Stimulated activated CD4-positive, alpha-beta T cell treated with anti-CD3 and anti-CD28 coated beads, Interleukin-4, amount 100 ng/mL, for 48 hours (primary cell): ENCODE measurements around the gene SLC25A19.

Source experiments
- DNase-seq, 2 donors: peaks; one replicate each; pipeline ENCODE4 v3.0.0-alpha.2; 2020; ENCODE audit warnings: low read depth in 2 of 2

Gene SLC25A19

DNA sequence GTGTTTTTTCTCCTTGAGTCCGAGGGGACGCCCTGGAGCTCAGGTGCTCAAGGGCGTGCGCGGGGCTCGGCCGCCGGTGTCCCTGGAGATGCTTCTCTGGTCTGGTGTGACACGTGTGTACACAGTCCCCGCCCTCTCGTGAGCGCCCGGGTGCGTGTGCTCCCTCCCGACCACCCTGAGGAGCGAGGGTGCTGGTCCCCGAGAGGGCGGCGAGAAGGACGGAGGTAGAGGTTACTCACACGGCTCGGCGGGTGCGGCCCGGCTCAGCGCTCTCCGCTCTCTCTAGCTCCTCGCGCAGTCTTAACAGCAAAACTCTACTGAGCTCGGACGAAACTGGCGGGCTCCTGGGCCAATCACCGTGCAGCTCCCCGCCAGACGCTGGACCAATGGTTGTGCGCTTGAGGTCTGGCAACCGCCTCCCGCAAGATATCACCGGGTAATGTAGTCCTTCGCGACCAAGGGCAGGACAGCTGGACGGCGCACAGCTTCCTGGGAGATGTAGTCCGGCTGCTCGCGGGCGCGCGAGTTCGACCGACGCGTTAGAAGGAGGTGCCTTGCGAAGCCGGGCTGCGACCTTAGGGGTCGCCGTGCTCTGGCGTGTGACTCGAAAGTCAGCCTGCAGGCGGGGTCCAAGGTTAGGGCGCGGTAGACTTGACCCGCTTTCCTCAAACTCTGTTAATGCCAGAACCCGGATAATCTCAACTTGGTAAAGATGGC lies at the start of gene SLC25A19:
Gene SLC25A19 (minus strand): TSS at position 319 of the 717 bp plus-strand sequence. CDS start 2,669 bp downstream, outside the sequence.
- DNase-seq: peak; percentile 90 to 96

GRCh38 chr17:75338335-75338734 lies 49.1 kb upstream of the SLC25A19 start:
- DNase-seq: no peak

DNA sequence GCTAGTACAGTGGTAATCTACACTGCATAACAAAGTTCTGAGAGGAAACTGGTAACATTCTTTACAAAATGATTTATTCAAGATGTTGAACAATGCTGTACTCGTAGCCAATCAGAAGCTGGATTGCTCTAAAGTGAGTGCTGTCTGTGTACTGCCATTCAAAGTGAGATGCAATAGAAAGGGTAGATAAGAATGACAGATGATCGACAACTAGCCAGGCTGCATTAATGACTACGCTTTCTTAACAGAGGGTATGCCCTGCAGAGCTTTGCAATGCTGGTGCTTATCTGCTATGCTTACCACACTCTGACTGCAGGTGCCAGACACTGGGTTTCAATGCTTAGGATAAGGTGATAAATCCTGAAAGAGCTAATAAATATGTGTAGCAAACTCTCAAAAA lies 46.1 kb upstream of the SLC25A19 start:
- DNase-seq: no peak

GRCh38 chr17:75334723-75335122 lies 45.5 kb upstream of the SLC25A19 start:
- no peak for DNase-seq

DNA sequence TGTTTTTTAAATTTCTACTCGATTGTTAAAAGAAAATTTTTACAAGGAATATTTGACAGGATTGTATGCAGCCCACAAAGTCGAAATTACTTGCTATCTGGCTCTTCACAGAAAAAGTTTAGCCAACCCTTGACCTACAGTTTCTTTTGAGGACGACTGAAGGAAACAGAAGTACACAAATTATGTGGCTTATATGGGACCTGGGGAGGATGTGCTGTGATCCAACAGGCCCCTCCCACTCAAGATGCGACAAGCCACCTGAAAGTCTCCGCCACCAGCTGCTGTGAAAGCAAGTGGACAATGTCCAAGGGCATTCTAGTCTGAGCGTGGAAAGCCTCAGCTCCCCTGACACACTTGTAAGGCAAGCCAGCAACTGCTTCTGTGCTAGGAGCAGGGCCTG lies 42.4 kb upstream of the SLC25A19 start:
- DNase-seq: no peak

GRCh38 chr17:75327757-75328156 lies 38.5 kb upstream of the SLC25A19 start:
- no peak for DNase-seq

GRCh38 chr17:75326226-75326848 lies 37.1 kb upstream of the SLC25A19 start:
- DNase-seq: no peak

- no peak for DNase-seq
Measured at GRCh38 chr17:75325827-75326225, 36.6 kb upstream of the SLC25A19 start.

- DNase-seq: no peak
Measured at GRCh38 chr17:75325348-75325747, 36.1 kb upstream of the SLC25A19 start.

- no peak for DNase-seq
Measured at GRCh38 chr17:75321506-75321905, 32.3 kb upstream of the SLC25A19 start.

GRCh38 chr17:75319904-75320691 lies 30.9 kb upstream of the SLC25A19 start:
- DNase-seq: no peak

DNA sequence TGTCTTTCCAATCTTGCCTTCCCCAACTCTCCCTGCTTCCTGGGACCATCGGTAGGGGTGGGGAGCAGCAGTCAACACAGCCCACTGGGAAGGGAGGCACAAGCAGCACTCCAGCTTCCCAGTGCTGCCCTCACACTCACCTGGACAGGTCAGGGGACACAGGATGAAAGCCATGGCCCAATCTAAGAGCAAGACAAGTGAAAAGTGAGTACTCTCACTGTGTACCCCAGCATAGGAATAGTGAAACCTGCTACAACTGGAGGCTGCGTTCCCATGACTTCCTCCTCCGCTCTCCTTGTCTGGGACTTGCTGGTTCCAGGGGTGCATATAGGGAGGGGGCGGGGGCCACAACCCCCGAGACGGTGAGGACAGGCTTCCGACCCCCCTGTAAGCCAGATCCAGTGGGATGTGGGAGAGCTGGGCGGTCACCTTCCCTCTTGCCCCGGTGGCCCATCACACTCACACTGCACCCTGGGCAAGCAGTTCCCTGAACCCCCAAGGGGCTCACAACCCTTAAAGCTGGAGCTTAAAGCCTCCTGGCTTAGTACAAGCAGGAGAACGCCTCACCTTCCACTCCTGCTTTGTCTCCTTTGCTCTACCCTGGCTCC lies 29.5 kb upstream of the SLC25A19 start:
- no peak for DNase-seq

DNA sequence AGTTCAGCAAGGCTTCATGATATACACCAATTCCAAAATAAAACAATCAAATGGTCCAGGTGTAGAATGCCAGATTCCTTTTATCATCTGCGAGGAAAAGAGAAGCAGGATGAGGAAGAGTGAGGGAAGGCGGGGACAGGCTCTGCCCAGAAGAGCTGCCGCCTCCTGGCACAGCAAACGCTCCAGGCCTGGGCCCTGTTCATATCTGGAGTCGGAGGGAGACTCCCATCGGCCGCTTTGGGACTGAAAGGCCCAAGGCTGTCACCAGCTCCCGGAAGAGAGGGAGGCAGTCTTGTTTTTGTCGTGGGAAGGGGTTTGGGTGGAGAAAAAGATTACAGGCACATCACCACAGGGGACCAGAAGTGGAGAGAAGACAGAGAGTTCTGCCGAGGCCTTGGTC lies 29.0 kb upstream of the SLC25A19 start:
- DNase-seq: no peak

DNA sequence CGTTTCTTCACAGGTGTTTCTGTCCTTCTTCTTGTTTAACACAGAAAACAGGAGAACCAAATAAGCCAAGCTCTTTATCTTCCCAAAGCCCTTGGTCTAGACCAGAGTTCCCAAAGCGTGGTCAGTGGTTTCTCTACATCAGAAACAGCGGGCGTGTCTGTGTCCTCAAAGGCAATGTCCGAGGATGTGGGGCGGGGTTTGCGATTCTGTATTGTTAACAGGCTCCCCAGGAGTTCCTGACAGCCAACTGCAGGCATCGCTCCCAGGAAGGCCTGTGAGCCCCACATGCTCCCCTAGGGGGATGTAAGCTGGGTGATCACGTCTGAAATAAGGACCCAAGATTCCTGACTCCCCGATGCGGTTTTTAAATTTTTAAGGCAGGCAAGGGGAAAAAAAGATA lies 28.4 kb upstream of the SLC25A19 start:
- no peak for DNase-seq

- no peak for DNase-seq
Measured at GRCh38 chr17:75316253-75316652, 27.0 kb upstream of the SLC25A19 start.

- DNase-seq: no peak
Measured at GRCh38 chr17:75315541-75316243, 26.5 kb upstream of the SLC25A19 start.

- no peak for DNase-seq
Measured at GRCh38 chr17:75313941-75314551, 24.8 kb upstream of the SLC25A19 start.

DNA sequence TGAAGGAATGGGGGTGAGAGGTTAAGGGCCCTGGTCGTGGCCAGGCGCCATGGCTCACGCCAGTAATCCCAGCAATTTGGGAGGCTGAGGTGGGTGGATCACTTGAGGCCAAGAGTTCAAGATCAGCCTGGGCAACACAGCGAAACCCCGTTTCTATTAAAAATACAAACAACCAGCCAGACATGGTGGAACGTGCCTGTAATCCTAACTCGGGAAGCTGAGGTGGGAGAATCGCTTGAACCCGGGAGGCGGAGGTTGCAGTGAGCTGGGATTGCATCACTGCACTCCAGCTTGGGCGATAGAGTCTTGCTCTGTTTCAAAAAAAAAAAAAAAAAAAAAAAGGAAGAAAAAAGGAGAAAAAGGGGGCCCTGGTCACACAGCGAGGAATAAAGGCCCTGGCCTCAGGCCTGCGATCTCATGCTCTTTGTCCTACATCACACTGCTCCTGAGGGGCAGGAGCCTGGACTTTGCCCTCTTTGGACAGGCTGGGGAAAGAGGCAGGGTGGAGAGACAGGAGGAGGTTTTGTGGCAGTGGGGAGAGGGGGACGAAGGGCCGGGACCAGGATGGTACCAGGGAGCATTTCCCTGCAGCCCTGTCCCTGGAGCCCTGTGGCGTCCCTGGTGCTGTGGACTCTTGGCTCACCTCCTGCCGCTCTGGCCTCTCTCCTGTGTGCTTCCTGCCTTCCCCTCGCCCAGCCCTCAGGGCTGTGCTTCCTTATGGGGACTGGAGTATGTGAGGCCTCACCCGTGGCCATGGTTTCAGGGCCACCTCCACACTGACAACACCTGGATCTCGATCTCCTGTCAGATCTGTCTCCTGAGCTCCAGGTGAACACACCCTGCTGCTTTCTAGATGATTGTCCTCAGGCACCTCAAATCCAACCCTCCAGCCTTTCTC lies 19.7 kb upstream of the SLC25A19 start:
- DNase-seq: no peak

DNA sequence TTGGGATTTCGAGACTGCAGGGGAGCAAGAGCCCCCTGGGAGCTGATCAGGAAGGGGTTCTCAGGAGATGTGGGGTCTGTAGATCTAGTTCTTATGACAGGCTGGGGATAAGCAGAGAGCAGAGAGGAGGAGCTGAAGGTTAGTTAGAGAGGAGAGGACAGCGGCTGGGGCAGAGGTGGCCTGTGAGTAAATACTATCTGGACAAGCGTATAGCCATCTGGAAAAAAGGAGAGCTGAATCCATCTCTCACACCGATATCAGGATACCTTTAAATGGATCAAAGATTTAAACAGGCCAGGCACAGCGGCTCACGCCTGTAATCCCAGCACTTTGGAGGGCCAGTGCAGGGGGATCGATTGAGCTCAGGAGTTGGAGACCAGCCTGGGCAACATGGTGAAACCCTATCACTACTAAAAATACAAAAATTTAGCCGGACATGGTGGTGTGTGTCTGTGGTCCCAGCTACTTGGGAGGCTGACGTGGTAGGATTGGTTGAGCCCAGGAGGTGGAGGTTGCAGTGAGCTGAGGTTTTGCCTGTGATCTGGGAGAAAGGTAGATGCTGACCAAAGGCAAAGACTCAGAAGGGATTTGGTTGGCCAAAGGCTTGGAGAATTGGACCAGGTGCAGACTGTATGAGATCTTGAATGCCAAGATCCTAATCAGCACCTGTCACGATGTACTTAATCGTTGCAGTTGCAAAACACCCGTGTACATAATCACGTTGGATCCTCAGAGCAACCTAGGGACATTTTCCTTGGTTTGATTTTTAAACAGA lies 18.9 kb upstream of the SLC25A19 start:
- DNase-seq: no peak
